HG03521 (cell line): ENCODE data around the gene ST6GALNAC6.
"Not testable (repeated sequence)": the region's sequence is repeated elsewhere in the genome, so short reads cannot be mapped to it uniquely, and the experiment has no call there.

Source experiments
- ATAC-seq: cut with Tn5 transposase; IDR thresholded peaks from one replicate; pipeline ENCODE4 v1.9.1; 2021; ENCODE audit warnings: mild to moderate bottlenecking, moderate library complexity; ENCODE audit not compliant: unreplicated experiment

Gene ST6GALNAC6

DNA sequence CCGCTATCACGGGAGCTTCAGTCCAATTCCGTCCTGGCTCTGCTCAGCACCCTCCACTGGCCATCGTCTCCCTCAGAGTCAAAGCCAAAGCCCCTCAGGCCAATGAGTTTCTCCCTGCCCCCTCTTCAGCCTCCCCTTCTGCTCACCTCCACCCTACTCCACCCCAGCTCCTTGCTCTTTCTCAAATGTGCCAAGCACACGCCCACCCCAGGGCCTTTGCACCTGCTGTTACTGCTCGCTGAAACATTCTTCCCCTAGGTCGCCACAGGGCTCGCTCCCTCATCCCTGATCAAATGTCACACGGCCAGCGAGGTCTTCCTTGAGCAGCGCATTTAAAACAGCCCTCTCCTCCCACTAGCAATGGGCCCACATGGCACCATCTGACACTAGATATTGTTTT, 38.6 kb downstream of the ST6GALNAC6 start:
- no peak for ATAC-seq

DNA sequence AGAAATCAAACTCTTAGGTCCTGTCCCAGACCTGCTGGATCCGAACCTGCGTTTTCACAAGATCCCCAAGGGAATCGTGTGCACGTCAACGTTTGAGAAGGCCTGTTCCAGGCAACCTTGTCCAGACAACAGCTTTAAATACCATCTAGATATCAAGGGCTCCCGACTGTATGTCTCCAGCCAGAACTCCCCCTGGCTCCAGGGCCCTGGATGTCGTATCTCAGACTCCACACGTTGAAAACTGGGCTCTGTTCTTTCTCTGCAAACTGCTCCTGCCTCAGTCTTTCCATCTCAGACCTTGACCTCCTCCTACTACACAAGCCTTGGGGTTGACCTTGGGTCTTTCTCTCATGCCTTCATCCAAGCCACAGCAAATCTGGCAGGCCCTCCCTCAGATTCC, 39.1 kb downstream of the ST6GALNAC6 start:
- no peak for ATAC-seq

DNA sequence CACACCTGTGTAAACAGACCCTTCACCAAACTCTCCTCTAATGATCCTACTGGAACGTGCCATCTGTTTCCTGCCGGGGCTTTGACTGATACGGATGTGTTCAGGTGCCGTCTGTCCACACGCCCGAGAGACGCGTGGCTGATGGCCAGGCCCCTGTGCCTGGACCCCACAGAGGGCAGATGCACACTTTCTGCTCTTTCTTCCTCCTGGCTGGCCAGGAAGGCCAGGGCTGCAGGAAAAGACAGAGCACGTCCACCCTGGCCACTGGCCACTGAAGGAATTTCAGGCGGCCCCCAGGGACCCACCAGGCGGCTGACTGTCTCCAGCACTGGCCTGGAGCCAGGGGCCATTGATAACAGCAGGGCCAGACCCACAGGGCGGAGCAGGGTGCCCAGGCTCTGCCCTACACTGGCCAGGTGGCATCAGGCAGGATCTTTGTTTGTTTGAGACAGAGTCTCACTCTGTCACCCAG, 41.3 kb downstream of the ST6GALNAC6 start:
- no peak for ATAC-seq

- no peak for ATAC-seq
Measured at GRCh38 chr9:127857278-127857677, 42.1 kb downstream of the ST6GALNAC6 start.

- no peak for ATAC-seq
Measured at GRCh38 chr9:127856729-127857116, 42.7 kb downstream of the ST6GALNAC6 start.

DNA sequence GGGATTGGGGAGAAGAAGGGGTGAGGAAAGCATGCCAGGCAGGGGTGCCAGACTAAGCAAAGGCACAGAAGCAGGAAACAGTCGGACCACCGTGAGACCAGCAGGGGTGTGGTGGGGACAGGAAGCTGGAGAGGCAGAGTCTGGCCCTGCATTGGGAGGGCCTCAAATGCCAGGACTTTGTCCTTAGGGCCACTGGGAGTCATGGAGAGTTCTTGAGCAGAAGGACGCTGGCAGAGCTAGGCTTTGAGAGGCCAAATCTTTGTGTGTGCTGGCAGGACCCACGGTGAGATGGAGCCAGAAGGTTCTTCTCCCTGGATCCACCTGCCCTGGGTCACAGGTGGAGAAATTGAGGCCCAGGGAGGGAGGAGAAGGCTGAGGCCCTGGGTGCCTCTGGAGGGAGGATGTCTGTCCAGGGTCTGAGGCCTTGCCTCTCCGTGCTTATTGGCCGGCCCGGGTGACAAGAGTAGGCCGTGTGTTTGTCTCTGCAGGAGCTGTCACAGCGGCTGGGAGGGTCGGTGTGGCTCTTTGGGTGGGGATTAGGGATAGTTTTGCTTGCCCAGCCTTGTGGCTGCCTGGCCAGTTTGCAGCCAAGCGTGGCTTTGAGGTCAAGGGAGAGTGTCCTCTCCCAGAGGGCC, 43.2 kb downstream of the ST6GALNAC6 start:
- ATAC-seq = no peak

DNA sequence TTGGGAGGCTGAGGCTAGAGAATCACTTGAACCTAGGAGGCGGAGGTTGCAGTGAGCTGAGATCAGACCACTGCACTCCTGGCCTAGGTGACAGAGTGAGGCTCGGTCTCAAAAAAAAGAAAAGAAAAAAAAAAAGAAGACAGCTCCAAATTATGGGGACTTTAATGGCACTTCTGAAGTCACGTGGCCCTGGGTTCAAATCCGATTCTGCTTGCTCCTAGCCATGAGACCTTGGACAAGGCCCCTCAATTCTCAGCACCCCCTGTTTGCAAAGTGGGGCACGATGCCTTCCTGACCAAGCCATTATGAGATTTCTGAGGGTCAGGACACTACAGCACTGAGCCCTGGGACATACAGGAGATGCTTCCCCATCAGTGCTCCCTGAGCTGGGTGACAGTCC, 43.9 kb downstream of the ST6GALNAC6 start:
- ATAC-seq = no peak

DNA sequence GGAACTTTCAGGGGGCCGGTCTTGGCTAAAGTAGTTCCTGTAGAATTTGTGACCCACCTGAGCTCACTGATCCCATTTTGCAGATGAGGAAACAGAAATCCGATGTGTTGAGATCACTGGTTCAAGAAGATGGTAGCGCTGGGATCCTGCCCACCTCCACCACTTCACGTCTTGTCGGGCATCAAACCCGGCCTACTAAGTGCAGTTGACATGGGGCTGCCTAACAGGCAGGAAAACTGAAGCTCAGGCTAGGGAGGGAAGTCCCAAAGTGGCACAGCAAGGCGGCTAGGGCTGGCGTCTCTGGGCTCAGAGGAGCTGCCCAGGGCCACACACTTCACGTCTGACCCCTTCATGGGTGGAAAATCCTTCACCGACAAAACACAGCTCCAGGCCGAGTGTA, 44.4 kb downstream of the ST6GALNAC6 start:
- ATAC-seq = no peak

DNA sequence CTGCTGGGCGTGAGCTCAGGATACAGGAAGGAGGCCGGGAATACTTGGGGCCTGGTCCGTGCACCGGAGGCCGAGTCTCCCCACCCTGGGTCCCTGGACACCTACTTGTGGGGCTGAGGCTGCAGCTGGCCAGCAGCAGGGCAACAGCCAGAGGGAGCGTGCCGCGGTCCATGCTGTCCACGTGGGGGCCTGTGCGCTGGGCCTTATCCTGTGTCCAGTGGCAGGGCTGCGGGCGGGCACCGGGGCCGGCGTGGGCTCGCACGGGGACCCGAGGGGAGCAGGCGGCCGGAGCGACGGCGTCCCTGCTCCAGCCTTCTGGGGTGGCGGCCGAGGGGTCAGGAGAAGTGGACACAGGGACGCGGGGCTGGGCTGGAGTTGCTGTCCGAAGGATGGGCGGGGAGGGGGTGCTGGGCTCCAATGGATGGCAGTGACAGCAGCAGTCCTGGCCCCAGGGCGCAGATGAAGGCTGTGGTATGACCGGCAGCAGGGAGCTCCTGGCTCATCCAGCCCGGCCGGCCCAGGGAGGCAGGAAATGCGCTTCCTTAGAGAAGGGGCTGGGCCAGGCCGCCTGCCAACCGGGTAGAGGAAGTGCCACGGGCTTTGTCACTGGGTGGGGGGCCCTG, 45.1 kb downstream of the ST6GALNAC6 start, which contains the start of gene ENG:
Gene ENG (minus strand): TSS at position 475 of the 623 bp plus-strand sequence. CDS start 303 bp downstream, at position 172.
- no peak for ATAC-seq

DNA sequence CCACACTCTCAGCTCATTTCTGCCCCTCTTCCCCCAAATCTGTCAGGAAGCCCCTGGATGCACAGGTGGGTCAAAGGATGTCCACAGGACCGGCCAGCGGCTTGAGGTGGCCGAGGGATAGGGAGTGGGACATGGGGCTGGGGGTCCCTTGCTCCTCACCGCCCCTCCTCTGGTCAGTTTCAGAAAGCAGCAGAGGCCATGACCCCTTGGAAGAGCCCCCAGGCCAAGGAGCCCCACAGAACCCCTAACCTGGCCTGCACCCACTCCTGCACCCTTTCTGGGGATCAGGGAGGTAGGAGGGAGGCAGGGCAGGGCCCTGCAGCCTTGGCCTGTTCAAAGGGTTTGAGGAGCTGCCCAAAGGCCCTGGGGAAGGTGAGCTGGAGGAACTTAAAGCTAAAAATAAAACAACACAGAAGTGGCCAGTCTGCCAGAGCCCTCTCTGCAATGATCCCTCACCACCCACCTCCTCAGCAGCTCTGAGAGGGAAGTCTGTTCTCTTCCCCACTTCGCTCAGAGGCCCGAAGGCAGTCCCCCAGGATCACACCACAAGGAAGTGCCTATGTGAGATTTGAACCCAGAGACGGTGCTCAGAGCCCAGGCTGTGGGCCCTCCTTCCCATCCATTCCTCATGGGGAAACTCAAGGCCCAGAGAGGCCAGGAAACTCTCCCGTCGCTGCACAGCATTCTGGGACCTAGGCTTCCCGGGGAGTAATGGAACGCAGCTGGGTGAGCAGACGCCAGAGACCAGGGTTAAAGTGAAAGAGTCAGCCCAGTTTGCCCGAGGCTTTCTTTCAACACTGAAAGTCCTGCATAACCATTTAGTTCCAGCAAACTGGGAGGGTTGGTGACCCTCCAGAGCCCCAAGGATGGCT, 45.9 kb downstream of the ST6GALNAC6 start:
- ATAC-seq = no peak

GRCh38 chr9:127852829-127853228, 46.6 kb downstream of the ST6GALNAC6 start:
- no peak for ATAC-seq

DNA sequence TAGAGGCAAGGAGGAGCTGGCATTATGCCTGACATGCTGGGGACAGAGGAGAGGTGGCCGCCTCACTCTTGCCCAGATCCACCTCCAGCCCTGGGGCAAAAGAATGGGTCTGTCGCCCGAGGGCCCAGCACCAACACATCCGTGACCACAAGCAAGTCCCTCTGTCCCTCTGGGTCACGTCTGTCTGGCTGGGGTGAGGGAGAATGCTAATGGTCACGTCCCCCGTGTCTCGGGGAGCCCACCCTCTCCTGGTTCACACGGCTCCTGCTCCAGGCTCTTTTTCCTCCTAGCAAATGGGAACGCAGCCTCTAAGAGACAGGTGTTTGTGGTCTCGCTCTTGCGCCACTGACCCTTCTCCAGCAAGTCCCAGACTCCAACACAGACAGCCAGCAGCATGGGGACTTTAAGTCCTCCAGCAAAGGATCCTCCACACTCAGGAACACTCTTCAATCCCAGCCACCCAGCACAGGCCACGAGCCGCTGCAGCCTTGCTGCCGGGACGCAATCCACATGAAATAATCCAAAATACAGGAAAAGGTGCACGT, 49.0 kb downstream of the ST6GALNAC6 start:
- ATAC-seq = no peak

- ATAC-seq = no peak
Measured at GRCh38 chr9:127848756-127849504, 50.5 kb downstream of the ST6GALNAC6 start.

DNA sequence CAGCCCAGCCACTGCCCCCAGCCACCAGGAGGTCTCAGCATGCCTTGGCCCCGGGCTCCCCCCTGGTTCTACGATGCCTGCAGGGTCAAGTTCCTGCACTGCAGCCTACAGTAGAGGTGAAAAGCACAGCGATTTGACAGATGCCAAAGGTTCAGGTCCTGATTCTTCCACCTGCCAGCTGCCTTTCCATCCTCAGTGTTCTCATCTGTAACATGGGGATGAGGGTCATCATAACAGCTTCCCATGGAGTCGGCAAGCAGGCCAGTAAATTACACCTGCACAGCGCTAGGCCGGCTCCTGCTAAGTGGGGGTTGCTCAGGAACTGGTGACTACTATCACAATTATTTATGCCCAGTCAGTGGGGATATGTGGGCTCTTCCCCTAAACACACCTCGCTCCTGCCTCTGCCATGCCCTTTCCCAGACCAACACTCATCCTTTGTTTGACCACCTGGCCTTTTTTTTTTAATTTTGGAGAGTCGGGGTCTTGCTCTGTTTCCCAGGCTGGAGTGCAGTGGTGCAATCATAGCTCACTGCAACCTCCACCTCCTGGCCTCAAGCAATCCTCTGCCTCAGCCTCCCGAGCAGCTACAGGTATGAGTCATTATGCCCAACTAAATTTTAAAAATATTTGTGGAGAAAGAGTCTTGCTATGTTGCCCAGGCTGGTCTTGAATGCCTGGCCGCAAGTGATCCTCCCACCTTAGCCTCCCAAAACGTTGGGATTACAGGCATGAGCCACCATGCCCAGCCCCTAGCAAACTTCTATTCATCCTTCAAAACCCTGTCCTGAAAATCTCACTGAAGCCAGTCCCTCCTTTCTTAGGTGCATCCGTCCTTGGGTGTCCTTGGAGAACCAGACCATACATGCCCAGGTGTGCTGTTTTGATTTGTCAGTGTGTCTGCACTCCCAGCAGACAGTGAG, 51.3 kb downstream of the ST6GALNAC6 start:
- no peak for ATAC-seq

DNA sequence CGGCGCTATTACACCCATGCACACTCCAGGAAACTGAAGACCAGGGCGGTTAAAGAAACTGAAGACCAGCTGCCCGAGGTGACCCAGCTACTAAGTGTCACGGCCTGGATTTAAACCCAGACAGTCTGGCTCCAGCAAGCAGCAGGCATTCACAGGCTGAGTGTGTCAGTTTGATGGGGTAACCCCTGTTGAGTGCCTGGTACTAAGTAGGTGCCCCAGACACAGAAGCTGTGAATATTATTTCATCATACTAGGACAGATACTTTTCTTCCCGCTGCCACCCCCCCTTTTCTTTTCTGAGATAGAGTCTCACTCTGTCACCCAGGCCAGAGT, 52.3 kb downstream of the ST6GALNAC6 start:
- no peak for ATAC-seq

DNA sequence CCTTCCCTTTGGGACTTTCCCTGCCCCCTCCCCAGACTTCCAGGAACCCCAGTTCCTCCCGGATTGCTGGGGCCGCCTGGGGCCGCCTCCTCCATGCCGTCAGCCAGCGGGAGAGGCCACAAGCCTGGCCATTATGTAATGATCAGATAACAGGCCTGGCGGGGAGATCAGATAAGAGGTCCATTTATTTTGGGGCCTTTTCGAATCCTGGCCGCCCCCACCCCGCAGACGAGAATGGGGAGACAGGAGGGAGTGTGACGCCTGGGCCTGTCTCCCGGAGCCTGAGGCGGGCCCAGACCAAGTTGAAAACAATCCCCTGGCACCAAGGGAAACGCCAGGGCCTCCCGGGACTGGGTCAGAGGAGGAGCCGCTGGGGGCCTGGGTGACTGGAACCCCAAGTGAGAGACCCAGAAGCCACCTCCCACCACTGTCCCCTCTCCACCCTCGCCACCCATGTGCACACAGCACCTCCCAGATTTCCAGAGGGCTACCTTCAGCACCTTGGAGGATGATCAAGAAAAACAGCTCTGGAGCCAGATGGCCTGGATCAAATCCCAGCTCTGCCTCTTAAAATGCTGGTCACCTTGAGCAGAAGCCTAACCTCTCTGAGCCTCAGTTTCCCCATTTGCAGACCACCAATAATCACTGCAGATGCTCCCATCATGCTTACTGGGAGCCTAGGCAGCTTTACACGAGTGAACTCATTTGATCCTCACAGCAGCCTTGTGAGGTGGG, 52.8 kb downstream of the ST6GALNAC6 start:
- ATAC-seq = no peak

DNA sequence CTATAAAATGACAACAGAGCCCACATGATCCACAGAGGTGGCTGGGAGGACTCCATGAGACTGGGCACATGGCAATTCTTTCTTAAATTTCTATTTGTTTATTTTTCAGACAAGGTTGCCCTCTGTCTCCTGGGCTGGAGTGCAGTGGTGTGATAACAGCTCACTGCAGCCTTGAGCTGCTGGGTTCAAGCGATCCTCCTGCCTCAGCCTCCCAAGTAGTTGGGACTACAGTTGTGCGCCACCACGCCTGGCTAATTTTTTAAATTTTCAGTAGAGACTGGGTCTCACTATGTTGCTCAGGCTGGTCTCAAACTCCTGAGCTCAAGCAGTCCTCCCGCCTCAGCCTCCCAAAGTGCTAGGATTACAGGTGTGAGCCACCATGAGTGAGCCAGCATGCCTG, 53.8 kb downstream of the ST6GALNAC6 start:
- not testable (repeated sequence) for ATAC-seq

DNA sequence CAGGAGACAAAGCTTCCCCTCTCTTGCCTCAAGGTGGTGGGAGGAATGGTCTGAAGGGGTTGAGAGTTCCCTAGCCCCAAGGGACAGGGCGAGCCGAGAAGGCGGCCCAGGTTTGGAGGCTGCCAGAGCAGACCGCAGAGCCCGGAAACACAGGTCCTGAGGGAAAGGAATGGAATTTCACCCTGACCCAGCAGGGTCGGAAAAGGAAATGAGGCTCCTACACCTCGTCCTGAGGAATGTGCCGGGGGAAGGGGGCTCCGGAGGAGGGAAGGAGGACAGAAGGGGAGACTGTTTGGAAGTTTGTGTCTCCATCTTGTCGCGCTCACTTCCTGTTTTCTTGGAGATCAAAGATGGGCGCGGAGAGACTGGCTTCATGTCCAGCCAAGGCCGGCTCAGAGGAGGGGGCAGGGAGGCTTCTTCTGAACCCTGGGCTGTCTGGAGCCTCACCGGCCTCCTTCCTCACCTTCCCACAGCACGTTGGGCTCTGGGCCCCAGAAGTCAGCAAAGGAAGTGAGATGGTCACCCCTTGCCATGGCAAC, 54.5 kb downstream of the ST6GALNAC6 start:
- ATAC-seq = no peak
